ENCODE data around the gene TP53I3.
"Not testable (repeated sequence)": the region's sequence is repeated elsewhere in the genome, so short reads cannot be mapped to it uniquely, and the experiment has no call there.

The TP53I3 gene

DNA sequence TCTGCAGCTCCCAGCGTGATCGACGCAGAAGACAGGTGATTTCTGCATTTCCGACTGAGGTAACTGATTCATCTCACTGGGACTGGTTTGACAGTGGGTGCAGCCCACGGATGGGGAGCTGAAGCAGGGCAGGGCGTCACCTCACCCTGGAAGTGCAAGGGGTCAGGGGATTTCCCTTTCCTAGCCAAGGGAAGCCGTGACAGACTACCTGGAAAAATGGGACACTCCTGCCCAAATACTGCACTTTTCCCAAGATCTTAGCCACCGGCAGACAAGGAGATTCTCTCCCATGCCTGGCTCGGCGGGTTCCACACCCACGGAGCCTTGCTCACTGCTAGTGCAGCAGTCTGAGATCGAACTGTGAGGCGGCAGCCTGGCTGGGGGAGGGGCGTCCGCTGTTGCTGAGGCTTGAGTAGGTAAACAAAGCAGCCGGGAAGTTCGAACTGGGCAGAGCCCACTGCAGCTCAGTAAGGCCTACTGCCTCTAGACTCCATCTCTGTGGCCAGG lies 10.6 kb upstream of the TP53I3 start:
- DNase-seq, result not testable (repeated sequence)

DNA sequence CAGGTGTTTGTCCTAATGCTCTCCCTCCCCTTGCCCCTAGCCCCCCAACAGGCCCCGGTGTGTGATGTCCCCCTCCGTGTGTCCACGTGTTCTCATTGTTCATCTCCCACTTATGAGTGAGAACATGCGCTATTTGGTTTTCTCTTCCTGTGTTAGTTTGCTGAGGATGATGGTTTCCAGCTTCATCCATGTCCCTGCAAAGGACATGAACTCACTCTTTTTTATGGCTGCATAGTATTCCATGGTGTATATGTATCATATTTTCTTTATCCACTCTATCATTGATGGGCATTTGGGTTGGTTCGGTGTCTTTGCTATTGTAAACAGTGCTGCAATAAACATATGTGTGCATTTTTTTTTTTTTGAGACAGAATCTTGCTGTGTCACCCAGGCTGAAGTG lies 8.6 kb upstream of the TP53I3 start:
- DNase-seq, result not testable (repeated sequence)

DNA sequence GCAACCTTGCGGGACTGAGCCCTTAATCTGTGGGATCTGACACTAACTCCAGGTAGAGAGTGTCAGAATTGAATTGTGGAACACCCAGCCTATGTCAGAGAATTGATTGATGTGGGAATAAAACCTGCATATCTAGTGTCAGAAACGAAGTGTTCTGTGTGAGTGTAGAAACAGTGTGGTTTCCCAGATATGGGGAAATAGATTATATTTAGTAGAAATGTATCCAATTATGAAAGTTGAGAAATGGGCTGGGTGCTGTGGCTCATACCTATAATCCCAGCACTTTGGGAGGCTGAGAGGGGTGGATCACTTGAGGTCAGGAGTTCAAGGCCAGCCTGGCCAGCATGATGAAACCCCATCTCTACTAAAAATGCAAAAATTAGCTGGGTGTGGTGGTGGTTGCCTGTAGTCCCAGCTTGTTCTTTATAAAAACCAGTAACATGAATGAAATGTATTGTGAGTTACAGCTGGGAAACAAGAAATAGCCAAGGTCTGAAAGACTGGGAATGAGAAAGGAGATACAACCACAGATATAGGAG lies 4.3 kb upstream of the TP53I3 start:
- no peak for DNase-seq

DNA sequence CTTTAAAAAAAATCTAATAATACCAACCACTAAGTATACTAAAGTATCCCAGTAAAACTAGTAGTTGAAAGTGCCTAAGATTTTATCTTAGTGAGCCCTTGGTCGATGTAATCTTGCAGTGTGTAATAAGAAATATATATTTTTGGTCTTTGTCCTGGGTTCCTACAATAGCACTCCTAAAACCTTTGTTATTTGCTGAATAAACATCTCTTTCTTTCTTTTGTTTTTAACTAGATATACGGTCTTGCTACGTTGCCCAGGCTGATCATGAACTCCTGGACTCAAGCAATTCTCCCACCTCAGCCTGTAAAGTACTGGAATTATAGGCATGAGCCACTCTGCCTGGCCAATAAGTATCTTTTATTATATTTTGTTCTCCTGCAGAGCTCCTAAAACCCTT lies 2.4 kb upstream of the TP53I3 start:
- no peak for DNase-seq

DNA sequence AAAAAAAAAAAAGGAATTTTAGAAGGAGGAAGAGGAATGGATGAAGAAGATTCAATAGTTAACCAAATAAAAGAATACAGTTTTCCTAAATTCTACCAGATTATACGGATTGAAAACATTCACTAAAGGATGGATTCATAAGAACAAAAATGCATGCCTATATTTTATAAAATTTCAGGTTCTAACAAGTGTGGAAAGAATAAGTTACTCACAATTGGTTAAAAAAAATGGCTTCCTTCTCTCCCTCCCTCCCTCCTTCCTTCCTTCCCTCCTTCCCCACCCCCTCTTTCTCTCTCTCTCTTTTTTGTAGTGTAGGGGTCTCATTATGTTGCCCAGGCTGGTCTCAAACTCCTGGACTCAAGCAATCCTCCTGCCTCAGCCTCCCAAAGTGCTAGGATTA lies 1.6 kb upstream of the TP53I3 start:
- DNase-seq, result no peak

DNA sequence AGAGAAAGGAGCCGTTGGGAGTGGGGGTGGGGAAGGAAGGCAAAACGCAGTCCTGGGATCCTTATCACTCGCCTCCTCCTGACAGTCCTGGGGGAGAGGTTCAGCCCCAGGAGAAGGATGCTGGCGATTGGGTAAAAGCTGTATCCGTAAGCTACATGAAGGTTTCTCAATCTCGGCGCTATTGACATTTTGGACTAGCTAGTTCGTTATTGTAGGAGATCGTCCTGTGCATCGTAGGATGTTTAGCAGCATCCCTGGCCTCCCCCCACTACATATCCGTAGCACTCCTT lies 511 bp upstream of the TP53I3 start:
- DNase-seq, result no peak

DNA sequence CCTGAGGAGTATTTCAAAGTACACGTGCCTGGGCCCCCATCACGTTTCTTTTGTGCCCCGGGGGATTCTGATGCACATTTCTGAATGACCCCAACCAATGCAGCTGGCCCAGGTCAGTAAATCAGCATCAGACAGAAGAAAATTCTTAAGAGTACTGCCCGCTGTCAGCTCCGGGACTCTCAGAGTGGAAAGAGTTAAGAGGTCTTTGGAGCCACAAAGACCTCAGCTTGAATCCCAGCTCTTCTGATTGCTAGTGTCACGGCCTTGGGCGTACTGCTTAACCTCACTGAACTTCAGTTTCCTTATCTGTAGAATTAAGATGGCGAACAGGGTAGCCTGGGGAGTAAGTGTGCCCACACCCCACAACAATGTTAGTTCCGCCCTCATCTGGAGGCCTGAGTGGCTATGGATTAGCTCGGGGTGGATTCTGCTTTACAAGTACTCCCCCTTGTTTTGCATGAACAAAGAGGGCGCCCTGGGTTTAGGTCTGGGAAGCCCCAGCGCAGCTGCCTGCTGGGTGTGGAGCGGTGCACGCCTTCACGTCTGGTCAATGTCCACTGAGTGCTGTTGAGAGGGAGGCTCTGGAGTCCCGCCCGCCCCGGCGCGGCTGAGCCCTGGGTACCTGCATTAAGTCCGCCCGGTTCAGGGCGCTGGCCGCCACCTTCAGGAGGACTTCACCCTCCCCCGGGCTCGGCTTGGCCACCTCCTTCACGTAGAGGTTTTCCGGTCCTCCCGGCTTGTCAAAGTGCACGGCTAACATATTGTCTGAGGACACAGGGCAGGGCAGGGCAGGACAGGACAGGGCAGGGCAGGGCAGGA lies 858 bp downstream of the TP53I3 start:
- DNase-seq, result peak; percentile 73

DNA sequence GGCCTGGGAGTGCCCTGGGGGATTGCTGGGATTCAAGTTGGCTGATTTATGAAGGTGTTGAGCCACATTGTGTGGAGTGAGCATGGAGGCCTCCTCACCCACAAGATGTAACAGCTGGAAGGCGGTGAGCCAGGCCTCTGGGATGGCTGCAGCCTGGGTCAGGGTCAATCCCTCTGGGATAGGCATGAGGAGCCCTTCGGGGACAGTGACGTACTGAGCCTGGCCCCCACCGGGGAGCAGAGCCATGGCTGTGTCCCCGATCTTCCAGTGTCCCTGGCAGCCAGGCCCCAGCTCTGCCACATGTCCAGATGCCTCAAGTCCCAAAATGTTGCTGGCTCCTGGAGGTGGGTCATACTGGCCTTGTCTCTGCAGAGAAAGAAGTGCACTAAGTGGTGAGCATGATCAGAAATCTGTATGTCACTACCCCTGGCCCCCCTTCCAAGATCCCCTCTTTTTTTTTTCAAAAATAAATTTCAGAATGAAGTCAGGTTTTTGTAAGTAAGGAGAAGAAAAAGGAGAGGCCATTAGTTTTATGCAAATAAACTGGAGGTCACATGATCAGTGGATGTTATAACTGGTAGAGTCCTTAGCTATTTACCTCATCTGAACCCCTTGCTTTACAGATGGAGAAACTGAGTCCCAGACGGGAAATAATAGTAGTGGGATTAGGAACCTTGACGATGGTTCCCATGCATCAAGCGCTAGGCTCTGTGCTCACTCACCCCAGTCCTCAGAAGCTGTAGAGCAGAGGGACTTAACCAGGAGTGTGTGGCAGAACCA lies 1.7 kb downstream of the TP53I3 start:
- no peak for DNase-seq

DNA sequence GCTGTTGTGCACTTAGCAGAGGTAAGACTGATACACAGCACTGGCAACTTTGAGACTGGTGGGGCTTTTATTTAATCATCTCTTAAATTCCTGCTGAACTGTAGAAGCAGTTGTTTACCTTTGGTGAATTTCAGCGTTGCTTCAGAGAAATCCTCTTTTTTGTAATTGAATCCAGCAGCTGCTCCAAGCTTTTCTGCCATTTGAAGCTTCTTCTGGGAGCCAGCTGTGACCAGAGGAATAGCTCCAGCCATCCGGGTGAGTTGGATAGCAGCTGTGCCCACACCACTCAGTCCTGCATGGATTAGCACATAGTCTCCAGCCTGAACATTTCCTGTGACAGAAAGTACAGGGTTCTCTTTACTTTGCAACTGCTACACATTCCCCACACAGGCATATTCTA lies 3.9 kb downstream of the TP53I3 start:
- DNase-seq, result no peak

DNA sequence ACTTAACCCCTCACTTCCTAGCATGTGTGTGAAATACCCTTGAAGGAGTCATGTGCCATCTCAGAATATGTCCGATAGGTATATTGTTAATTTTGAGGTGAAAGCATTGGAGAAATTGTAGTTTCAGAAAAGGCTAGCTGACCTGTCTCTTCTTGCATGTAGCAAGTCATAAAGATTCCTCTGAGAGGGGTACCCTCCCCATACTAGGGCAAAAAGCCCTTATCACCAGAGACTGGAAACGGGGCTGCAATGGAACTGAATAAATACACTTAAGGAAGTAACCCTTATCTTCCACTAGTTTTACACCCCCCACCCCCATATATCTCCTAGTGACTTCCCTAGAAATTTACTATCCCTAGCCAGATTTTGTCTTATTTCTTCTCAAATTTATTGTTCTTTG lies 6.8 kb downstream of the TP53I3 start:
- no peak for DNase-seq

DNA sequence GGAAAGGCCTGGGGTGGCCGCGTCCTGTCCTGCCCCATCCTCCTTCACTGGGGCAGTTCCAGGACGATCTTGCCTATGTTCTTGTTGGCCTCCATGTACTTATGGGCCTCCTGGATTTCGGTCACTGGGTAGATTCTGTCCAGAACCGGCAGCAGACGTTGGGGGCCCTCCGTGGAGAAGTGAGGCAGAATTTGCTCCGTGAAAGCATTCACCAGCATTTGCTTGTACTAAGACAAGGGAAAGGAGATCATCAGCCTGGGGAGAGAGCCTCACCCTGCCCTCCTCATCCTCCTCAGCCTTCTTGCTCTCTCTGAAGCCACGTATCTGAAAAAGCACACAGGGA lies 7.1 kb downstream of the TP53I3 start:
- no peak for DNase-seq

DNA sequence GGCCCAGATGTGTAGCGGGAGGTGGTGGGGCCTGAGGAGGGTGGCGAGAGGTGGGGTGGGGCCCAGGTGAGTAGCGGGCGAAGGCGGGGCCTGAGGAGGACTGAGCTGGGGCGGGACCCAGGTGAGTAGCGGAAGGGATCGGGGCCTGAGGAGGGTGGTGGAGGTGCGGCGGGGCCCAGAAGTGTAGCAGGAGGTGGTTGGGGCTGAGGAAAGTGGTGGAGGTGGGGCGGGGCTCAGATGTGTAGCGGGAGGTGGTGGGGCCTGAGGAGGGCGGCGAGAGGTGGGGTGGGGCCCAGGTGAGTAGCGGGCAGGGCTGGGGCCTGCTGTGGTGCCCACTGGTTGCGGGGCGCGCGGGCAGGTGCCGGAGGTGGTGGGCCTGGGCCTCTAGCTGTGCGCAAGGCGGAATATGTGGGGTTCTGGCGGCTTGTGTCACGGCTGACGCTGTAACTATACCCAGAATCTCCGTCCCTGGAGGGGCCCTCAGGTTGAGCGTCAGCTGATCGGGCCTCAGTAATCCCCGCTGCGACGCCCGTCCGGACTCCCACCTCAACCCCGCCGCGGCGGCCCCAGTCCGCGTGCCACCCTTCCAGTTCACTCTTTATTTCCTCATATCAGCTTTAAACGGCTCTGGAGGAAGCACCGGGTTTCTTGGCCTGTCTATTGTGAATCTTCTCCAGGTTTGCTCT lies 7.6 kb downstream of the TP53I3 start:
- no peak for DNase-seq

DNA sequence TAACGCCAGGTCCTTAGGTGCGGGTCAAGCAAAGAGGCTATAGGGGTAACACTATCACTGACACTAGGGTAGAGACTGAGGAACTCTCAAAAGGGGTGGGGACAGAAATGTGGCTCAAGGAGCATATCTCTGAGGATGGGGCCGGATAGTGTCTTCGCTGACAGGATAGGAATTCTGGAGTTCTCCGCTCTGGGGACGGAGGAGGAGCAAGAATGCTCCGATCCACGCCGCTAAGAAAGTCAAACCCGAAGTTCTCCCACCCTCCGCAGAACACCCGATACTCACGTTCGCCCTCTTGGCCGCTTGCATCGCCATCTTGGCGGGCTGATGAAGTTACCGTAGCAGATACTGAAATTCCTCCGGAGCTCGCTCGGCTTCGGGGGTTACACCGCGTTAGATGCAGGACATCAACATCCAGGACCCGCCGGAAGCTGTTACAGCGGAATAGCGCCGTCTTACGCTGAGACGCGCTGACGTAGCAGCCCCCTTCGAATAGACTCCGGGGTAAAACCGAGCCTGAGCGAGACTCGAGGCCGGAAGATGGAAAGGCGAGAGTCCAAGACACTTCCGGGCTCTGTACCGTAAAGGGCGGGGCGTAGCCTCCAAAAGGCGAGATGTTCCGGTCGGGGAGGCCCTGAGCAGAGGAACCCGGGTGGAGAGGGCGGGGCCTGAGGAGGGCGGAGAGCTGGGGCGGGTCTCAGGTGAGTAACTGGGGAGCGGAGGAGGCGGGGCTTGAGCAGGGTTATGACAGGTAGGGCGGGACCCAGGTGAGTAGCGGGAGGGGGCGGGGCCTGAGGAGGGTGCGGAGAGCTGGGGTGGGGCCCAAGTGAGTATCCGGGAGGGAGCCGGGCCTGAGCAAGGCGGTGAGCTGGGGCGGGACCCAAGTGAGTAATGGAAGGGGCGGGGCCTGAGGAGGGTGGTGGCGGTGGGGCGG lies 8.5 kb downstream of the TP53I3 start, which contains the start of gene SF3B6:
TSS of gene SF3B6 (minus strand) at position 412 of the 934 bp plus-strand sequence. CDS start at position 315, 97 bp downstream.
- DNase-seq, result peak; percentile 99

DNA sequence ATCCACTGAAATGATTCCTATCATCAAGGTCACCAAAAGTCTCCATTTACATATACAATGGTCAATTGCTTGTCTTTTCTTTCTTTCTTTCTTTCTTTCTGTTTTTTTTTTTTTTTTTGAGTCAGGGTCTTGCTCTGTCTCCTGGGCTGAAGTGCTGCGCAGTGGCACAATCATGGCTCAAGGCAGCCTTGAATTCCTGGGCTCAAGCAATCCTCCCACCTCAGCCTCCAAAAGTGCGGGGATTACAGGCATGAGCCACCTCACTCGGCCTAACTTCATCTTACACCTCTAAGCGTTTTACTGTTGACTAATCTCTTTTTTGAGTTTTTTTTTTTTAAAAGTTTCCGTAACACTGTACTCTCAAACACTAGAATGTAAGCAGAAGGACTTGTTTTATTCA lies 9.4 kb downstream of the TP53I3 start:
- no peak for DNase-seq

DNA sequence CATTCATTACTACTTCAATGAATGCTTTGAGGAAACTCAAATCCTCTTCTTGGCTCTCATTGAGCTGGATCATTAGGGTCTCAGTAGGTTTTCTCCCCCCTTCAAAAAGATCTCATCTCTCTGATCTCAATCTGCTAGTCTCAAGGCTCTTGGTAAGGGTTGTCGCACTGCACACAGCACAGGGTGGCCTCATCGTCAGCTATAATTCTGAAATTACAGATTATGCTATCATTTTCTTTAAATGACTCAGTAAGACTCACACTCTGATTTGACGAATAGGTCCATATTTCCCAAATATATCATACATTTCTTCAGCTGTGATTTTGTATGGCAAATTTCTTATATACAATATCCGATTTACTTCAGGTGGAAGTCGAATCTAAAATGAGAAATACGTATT lies 10.8 kb downstream of the TP53I3 start:
- DNase-seq, result no peak

DNA sequence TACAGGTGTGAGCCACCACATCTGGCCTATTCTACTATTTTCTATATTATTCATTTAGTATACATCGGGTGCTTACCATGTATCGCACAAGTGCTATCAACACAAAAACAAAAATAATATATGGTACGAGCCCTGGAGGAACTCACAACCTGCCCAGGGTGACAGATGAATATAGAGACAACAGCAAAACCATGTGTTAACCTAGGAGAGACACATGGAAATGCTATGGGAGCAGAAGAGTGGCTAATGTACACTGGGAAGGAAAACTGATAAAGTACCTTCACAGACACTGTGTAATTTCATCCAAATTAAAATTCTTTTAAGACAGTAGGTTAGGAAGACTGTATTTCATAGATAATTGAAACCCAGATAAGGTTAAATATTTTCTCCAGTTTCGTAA lies 12.4 kb downstream of the TP53I3 start:
- DNase-seq, result no peak

DNA sequence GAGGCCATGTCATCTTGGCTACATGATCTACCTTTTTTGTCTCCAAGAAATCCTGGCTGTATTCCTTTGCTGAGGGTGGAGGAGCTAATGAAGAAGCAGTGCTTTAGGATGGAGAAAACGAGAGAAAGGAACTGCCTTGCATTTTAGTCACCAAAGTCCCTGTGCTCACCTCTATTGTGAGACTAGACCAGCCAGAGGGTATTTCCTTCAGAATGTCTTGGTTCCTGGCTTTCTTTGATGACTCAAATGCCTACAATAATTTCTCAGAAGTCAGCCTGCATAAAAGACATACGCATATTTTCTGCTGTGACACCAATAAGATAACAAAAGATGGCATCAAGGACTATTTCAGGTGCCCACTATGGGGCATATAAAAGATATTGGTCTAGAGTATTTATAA lies 19.3 kb downstream of the TP53I3 start:
- no peak for DNase-seq

DNA sequence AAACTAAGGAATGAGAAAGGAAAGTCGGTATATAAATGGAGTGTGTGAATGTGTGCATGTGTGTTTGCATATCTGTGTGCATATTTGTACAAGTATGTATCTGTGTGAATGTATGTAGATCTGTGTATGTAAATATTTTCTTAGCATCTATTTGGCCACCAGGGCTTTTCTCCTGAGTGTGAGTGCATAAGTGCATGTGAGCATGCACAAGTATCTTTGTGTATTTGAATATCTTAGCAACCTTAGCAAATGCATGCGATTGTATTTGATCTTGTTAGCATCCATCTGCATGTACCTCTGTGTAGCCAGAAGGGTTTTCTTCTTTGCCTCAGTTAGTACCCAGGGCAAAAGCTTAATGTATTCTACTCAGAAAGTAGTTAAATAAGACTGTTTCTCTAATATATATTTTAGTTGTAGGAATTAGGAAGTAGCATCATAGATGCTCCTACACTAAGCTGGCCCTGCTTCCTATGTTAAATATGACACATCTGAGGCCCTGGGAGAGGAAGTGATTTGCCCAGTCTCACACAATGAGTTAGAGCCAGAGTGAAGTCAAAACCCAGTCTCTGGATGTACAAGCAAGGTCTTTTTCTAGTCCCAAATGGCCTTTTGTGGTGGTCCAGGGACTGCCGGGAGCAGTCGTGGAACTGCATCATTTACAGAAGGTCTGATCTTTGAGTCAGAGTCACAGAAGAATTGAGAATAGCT lies 25.9 kb downstream of the TP53I3 start:
- no peak for DNase-seq

DNA sequence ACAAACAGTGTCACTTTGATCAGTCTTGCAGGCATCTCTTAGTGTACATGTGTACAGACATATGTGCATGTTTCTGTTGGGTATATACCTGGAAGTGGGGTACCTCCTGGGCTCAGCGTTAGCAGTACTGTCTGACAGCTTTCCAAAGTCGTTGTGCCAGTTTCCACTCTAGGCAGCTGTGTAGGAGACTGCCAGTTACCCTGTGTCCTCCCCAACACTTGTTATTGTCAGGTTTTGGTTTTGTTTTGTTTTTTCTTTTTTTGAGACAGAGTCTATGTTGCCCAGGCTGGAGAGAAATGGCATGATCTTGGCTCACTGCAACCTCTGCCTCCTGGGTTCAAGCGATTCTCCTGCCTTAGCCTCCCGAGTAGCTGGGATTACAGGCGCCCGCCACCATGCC lies 28.9 kb downstream of the TP53I3 start:
- DNase-seq, result no peak

DNA sequence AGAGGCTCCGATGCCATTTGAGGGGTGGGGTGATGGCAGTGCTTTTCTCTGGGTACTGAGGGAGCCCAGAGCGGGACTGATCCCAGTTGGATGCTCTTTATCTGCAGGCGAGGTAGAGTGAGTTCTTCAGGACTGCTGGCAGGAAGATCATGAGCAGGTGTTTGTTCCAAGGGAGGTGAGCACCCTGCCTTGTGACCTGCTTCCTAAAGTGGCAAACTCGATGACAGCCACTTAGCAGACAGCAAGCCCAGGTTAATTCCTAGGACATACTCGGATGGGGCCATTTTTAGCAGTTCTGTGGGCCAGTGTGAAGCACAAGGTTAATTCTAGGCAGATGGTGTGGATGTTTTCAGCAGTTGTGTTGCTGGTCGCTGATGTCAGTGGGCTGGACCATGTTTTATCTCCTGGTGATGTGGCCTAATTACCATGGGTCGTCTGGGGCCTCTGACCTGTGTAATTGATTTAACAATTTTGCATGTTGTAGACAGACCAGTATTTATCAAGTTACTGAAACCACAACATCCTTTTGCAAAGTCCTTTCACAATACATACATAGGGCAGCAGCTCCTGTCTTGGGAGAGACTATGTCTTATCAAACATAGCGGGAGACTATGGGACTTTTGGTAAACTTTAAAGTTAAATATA lies 30.1 kb downstream of the TP53I3 start:
- no peak for DNase-seq

DNA sequence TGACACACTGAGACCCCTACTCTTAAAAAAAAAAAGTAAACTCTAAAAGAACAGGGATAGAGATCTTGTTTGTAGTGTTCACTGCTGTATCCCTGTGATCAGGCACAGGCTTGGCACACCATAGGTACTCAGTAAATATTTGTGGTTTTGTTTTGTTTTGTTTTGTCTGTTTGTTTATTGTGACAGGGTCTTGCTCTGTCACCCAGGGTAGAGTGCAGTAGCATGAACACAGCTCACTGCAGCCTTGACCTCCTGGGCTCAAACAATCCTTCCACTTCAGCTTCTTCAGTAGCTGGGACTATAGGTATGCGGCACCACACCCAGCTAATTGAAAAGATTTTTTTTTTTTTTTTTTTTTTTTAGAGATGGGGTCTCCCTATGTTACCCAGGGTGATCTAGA lies 31.7 kb downstream of the TP53I3 start:
- DNase-seq, result no peak
